H1 (cell line): ENCODE data around the gene UNK.

Source experiments
- BACH1 ChIP-seq: IDR thresholded peaks from 2 replicates; pipeline ENCODE4 v1.6.1; 2012; ENCODE audit warnings: low read length, improper control_type of control experiment
- CHD1 ChIP-seq: IDR thresholded peaks from 2 replicates; pipeline ENCODE4 v1.6.1; 2012; ENCODE audit warnings: low read depth, low read length, improper control_type of control experiment
- CREB1 ChIP-seq: IDR thresholded peaks from 2 replicates; pipeline ENCODE4 v1.6.1; 2012; ENCODE audit warnings: inconsistent platforms
- EP300 ChIP-seq, 2 experiments: IDR thresholded peaks; 1 replicate in 1 of 2; 2 replicates in 1 of 2; pipeline ENCODE4 v1.6.1; 2011 to 2012; ENCODE audit warnings: low read depth in 2 of 2, low read length in 2 of 2, mild to moderate bottlenecking in 2 of 2, borderline replicate concordance in 1 of 2, inconsistent platforms in 1 of 2, moderate library complexity in 1 of 2
- EZH2 ChIP-seq: fragments of 200-600 bp; sonication (generic); IDR thresholded peaks from 2 replicates; pipeline ENCODE4 v1.7.1; 2012; ENCODE audit warnings: low read depth, mild to moderate bottlenecking, moderate library complexity, low read length, inconsistent platforms; ENCODE audit not compliant: severe bottlenecking
- POLR2A ChIP-seq, 2 experiments: IDR thresholded peaks; 1 replicate in 1 of 2; 2 replicates in 1 of 2; pipeline ENCODE4 v1.6.1; 2011; ENCODE audit warnings: low read depth in 2 of 2, low read length in 2 of 2, mild to moderate bottlenecking in 2 of 2; ENCODE audit errors: control extremely low read depth in 1 of 2
- POLR2AphosphoS5 ChIP-seq: IDR thresholded peaks from 2 replicates; pipeline ENCODE4 v1.6.1; 2011; ENCODE audit warnings: low read depth, low read length
- RAD21 ChIP-seq, 2 experiments: IDR thresholded peaks in 1 of 2; conservative IDR thresholded peaks in 1 of 2; 2 replicates each; pipeline ENCODE4 v1.6.1; 2011; ENCODE audit warnings: low read depth in 2 of 2, low read length in 2 of 2, improper control_type of control experiment in 1 of 2, inconsistent platforms in 1 of 2, mild to moderate bottlenecking in 1 of 2, moderate library complexity in 1 of 2
- SIN3A ChIP-seq, 2 experiments: IDR thresholded peaks in 1 of 2; conservative IDR thresholded peaks in 1 of 2; 2 replicates each; pipeline ENCODE4 v1.6.1; 2011 to 2012; ENCODE audit warnings: low read length in 2 of 2, improper control_type of control experiment in 1 of 2, low read depth in 1 of 2, mild to moderate bottlenecking in 1 of 2
- ZNF274 ChIP-seq: IDR thresholded peaks from 2 replicates; pipeline ENCODE4 v1.7.0; 2012; ENCODE audit warnings: low read length, borderline replicate concordance; ENCODE audit errors: extremely low read depth
- TF ChIP-seq, protein P1 (sequence below), 3 experiments: IDR thresholded peaks; 1 replicate in 2 of 3; 2 replicates in 1 of 3; pipeline versions ENCODE4 v1.5.1 to v1.6.1; 2011; ENCODE audit warnings: low read length in 3 of 3, mild to moderate bottlenecking in 3 of 3, inconsistent platforms in 2 of 3, low read depth in 1 of 3, moderate library complexity in 1 of 3; ENCODE audit not compliant: insufficient read depth in 1 of 3; ENCODE audit errors: control extremely low read depth in 1 of 3

DNA sequence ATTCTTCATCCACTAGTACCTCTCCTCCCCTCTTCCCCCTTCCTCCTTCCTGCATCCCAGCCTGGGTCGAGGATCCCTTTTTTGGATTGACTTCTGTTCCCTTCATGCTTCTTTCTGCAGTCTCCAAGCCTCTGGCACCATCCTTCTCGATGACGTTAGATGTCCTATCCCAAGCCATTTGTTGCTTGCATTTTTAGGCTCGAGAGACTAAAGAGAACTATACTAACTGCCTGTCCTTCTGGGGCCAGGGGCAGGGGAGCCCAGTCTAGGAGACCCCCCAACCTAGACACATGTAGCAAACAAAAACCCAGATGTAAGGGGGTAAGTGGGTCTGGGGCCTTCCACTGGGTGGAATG, 23.9 kb downstream of the UNK start:
- TF ChIP-seq, protein P1, sequence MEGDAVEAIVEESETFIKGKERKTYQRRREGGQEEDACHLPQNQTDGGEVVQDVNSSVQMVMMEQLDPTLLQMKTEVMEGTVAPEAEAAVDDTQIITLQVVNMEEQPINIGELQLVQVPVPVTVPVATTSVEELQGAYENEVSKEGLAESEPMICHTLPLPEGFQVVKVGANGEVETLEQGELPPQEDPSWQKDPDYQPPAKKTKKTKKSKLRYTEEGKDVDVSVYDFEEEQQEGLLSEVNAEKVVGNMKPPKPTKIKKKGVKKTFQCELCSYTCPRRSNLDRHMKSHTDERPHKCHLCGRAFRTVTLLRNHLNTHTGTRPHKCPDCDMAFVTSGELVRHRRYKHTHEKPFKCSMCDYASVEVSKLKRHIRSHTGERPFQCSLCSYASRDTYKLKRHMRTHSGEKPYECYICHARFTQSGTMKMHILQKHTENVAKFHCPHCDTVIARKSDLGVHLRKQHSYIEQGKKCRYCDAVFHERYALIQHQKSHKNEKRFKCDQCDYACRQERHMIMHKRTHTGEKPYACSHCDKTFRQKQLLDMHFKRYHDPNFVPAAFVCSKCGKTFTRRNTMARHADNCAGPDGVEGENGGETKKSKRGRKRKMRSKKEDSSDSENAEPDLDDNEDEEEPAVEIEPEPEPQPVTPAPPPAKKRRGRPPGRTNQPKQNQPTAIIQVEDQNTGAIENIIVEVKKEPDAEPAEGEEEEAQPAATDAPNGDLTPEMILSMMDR (IDR thresholded peaks at IDR 0.05; ENCODE audit: control extremely low read depth in 1 of 3, insufficient read depth in 1 of 3, low read depth in 1 of 3, low read length in 3 of 3) = no peak
- TF ChIP-seq POLR2A (IDR thresholded peaks at IDR 0.05; ENCODE audit: control extremely low read depth in 1 of 2, low read depth in 2 of 2, low read length in 2 of 2) (no peak), CREB1 (no peak), POLR2AphosphoS5 (no peak), EZH2 (no peak), EP300 (IDR thresholded peaks at IDR 0.05; ENCODE audit: borderline replicate concordance in 1 of 2, low read depth in 2 of 2, low read length in 2 of 2) (no peak), ZNF274 (no peak), CHD1 (no peak), RAD21 (IDR thresholded peaks at IDR 0.05 in 1 of 2, conservative IDR thresholded peaks at IDR 0.05 in 1 of 2; ENCODE audit: low read depth in 2 of 2, low read length in 2 of 2) (no peak), SIN3A (conservative IDR thresholded peaks at IDR 0.05 in 1 of 2, IDR thresholded peaks at IDR 0.05 in 1 of 2; ENCODE audit: low read depth in 1 of 2, low read length in 2 of 2) (no peak), BACH1 (no peak)
